HG03095 (cell line): ENCODE measurements around the gene NPM3.
A peak's percentile ranks its signal among the peaks of the same experiment; 100 is the strongest.

Experiments used
- ATAC-seq: cut with Tn5 transposase; IDR thresholded peaks from one replicate; pipeline ENCODE4 v1.9.1; 2021; ENCODE audit warnings: moderate library complexity; ENCODE audit not compliant: unreplicated experiment

The NPM3 gene, protein sequence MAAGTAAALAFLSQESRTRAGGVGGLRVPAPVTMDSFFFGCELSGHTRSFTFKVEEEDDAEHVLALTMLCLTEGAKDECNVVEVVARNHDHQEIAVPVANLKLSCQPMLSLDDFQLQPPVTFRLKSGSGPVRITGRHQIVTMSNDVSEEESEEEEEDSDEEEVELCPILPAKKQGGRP

DNA sequence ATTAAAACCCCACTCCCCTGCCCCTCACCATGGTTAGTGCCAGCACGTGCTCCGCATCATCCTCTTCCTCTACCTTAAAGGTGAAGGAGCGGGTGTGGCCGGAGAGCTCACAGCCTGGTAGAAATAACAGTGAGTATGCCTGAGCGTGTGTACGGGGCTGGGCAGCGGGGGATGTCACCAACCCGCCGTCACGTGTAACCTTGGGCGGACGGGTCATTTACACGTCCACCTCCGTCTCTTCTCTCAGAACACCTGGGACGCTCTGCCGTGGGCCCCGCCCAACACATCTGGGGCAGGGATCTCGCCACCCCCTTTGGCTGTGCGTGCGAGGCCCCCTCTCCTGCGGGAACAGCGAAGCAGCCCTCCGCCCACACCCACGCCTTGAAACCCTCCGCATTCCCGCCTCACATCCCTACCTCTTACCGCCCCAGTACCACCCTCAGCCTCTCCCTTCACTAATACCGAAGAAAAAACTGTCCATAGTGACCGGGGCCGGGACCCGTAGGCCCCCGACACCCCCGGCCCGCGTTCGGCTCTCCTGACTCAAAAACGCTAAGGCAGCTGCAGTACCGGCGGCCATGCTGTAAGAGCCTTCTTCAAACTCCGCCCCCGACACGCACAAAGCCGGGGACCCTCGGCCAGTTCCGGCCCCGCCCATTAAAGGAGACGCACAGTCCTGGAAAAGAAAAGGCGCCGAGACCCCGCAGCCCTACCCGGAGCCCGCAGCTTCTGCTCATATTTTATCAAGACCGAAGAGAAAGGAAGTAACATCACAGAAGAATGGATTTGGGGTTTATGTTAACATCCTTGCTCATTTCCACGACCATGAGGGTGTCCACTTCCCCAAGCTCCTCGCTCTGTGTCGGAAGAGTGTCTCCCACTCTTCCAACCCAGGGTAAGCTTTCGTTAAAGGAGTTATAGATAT, at the start of gene NPM3:
TSS of gene NPM3 (minus strand) at position 636 of the 925 bp plus-strand sequence. CDS start at position 580, 56 bp downstream.
- ATAC-seq = peak; percentile 59

DNA sequence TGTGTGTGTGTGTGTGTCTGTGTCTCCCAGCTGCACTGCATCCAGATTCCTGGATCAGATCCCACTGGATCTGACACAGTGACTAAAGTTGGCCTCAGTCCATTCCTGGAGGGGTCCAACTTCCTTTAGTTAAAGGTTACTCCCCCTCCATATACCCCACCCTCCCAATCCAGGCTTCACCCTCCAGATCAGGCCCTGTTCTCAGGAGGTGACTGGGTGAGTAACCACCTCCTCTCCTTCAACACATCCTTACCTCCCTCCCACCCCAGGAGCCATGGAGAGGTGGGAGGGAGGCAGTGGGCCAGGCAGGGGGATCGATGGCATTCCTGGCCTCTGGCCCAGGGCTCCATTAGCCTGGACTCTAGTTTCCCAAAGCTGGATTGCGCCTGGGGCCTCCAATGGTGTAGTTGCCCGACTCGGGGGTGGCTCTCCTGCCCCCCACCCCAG, 49.1 kb upstream of the NPM3 start:
- no peak for ATAC-seq

DNA sequence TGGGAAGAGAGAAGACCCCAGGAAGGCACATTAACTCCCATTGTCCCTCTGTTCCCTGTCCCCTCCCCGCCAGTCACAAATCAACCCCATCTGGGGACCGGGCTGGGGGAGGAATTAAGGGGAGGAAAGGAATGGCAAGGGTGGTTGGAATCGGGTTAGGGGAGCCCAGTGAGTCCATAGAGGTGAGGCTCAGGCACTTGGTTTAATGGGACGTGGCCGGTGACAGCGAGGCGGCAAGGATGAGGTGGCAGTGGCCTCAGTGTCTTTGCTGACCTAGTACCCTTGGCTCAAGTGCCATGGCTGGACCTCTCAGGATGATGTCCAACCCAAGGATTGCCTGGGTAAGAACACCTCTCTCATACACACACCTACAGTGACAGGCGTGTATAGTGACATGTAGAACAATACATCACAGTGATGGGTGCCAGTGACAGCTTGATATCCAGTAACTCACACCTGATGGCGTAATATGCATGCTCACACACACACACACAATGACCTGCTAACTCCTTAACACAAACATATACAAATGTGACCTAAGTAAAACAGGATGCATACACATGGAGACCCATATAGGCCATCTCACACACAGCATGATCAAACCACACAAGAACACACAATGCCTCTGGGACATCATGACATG, 48.0 kb upstream of the NPM3 start:
- ATAC-seq = no peak

DNA sequence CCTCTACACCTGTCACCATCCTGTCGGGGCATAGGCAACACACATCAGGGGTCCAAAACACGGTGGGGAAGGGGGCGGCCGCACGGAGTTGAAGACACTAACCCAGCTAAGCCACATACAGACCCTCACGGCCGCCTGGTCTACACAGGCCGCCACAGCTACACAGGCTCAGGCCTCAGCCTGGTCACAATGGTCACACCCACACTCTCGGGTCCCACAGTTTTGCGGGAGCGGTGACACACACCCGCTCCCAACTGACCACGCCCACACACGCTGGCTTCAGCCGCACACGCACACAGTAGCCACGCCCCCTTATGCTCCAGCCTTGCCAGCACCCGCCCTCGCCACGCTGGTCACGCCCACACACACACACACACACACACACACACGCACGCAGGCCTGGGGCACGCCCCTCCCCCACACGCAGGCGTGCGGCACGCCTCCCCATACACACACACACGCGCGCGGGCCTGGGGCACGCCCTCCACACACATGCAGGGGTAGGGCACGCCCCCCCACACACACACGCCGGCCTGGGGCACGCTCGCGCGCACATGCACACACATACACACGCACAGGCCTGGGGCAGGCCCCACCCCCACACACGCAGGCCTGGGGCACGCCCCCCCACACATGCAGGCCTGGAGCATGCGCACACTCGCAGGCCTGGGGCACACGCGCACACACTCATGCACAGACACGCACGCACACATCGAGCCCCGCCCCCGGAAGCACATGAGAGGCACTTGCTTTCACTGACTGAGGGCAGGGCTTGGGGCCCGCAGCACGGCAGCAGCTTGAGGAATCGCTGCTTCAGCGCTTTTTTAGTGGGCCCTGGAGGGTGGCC, 47.3 kb upstream of the NPM3 start:
- ATAC-seq = peak; percentile 51

DNA sequence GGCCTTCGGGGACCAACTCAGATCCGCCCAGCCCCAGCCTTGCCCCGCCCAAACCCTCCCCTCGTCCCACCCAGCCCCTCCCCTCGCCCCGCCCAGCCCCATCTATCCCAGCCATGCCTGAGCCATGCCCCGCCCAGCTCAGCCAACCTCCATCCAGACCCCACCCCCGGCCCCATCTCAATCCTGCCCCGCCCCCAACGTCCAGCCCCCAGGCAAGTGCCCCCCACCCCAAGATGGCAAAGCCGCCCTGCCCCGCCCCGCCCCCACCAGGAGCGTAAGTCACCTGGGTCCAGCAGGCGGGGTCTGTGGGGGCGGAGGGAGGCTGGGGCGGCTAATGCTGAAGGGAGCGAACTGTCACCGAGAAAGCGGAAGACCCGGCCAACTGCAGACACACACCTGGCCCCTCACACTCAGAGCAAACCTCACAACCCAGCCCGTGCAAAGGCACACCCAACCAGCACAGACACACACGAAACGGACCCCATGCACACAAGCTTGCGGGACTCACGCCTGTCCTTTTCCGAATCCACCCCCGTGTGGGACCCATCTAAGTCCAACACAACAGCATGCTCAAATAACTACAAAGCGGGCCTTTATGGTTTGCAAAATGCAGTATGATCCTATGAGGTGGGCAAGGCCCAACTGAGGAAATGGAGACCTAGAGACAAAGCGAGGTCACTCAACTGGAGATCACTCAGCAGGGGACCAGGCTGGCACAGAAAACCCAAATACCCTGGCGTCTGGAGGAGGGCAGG, 46.5 kb upstream of the NPM3 start:
- peak; percentile 3 for ATAC-seq

DNA sequence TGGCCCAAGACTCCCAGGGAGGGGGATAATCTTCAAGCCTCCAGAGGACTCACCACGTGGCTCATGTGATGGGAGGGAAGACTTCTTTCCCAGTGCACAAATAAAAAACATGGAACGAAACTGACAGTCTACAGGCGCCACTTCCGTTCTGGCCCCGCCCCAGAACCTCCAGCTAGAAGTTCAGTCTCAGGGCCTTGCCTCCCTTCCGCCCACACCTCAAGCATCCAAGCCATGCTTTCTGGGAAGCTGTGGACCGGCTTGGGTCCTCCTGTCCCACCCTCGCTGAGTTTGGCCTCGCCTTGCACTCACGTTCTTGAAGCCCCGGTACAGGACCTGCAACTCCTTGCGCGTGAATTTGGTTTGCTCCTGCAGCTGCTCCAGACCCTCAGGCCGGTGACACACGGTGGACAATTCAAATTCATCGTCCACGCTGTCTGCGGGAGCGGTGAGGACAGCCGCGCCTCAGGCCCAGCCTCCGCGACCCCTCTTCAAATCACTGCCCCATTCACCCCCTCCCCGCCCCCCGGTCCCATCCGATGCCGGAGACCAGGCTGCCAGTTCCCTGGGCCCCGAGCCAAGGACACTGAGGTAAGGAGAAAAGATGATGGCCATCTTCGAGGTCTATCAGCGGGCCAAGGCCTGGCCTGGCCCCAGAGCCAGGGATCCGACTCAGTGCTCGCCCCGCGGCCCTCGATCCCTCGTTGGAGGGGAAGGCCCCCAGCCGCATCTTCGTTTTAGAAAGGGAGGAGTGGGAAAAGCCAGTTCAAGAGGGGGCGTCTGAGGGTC, 45.7 kb upstream of the NPM3 start:
- no peak for ATAC-seq

DNA sequence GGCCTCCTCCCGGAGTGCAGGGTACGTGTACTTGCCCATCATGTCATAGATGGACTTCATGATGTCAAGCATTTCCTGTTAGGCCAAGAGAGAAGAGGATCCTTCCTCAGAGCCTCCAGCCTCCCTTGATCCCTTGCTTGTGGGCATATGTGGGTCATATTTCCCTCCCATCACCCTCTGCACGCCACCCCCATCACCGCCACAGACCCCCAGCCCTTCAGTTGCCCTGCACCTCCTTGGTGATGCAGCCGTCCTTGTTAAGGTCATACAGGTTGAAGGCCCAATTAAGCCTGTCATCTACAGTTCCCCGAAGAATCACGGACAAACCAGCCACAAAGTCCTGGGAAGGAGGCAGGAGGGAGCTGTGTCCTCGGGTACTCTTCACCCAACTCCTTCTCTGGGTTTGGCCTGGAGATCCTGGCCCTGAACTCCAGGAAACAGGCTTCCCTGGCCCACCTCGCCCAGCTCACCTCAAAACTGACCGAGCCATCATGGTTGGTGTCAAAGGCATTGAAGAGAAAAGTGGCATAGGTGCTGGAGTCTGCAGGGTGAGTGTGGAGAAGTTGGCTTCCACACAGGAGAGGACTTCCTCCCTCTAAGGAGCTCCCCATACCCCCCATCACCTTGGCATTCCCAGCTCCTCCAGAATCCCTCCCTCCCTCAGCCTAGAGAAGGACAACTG, 44.8 kb upstream of the NPM3 start:
- no peak for ATAC-seq

DNA sequence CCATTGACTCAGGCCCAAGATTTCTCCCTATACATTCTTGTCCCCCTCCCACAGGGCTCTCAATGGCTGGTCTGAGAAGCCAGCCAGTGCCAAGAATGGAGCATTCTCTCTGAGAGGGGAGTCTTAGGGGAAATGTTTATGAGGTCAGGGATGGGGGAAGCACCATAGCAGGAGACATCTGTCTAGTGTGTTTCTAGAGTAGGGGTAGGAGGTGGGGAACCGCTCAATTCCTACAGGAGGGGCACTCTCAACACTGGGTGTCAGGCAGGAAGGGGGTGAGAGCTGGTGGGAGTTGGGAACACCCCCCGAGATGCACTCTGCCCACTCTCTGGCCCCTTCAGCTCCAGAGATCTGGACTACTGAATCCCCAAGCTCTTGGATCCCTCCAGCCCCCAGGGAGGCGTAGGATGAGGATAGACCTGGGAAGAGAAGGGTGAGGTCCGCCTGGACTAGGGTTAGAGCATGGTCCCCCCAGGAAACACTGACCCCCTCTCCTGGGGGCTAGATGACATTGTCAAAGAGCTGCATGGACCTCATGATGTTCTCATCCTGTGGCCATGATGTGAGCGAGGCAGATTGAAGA, 43.7 kb upstream of the NPM3 start:
- no peak for ATAC-seq

DNA sequence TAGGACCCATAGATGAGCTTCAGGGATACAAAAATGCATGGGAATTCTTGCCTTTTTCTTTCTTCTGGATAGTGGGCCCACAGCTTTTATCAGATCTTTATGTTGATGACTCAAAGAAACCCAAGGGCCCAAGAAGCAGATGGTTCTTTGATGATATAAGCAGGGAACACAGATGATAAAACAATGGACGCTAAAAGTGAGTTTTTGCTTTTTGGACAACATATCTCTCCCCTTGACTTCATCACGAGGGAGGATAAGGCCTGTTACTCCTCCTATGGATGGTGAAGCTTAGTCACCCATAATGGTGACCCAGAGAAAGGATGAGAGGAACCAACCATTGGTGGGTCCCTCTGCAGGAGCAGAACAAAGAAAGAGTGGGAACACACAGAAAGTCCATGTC, 41.5 kb upstream of the NPM3 start:
- no peak for ATAC-seq

DNA sequence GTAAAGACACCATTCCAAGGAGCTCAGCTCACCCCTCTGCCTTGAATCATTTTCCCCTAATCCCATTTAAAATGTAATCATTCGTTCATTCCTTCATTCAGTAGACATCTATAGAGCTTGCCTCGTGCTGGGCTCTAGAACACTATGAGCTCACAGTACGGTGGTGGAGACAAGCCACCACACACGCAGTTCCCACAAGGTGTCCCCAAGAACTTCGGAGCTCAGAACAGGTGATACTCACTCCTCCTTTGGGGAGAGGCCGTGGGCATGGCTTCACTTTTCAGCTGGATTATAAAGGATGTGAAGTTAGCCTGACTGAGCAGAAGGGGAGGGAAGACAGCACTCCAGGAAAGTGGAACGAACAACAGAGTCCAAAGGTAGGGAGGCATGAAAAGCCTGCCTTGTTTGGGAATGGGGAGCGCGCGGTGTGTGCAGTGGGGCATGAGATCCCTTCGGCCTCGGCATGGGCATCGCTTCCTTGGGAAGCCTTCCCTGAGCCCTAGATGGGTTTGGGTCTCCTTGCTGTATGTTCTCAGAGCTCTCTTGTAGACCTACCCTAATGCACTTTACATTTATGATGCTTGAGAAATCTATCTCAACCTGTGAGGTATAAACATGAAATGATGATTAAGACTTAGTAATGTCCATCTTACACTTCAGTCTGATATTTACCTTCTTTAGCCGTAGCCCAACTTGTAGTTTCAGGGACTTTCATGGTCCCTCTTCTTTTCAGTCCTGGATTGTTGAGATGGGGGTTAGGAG, 35.8 kb upstream of the NPM3 start:
- peak; percentile 21 for ATAC-seq

DNA sequence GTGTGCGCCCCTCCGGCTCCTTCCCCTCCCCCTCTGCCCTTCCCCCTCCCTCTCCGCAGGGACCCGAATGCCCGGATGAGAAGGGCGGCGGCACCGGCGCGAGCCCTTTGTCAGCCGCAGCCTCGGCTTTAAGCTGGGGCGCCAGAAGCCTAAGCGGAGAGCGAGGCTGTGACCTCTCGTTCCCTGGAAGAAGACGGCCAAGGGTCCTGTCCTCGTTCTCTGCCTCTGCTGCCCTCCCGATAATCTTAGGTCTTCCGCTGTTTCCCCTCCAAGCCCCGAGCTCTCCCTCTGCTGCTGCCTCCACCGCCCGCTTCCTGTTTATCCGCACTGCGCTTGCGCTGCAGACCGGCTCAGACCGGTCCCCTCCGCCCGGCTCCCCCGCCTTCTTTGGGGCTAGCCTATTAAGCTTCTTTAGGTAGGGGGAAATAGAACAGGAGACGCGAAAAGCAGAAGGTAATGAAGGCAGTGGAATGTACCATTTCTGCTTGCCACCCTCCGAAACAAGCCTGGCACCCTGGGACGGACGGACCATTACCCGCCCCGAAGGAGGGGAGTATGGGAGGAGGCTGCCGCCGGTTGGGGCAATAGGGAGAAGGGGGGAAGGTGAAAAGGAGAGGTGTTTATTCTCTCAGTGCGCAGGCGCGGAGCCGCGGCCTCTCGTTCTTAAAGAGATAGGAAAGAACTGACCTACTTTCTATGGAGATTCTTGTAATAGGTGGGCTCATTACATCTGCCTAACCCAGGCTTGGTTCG, 35.0 kb upstream of the NPM3 start, which contains the start of gene OGA:
TSS of gene OGA (minus strand) at position 326 of the 753 bp plus-strand sequence. CDS start 422 bp downstream, outside the sequence.
- peak; percentile 66 for ATAC-seq

DNA sequence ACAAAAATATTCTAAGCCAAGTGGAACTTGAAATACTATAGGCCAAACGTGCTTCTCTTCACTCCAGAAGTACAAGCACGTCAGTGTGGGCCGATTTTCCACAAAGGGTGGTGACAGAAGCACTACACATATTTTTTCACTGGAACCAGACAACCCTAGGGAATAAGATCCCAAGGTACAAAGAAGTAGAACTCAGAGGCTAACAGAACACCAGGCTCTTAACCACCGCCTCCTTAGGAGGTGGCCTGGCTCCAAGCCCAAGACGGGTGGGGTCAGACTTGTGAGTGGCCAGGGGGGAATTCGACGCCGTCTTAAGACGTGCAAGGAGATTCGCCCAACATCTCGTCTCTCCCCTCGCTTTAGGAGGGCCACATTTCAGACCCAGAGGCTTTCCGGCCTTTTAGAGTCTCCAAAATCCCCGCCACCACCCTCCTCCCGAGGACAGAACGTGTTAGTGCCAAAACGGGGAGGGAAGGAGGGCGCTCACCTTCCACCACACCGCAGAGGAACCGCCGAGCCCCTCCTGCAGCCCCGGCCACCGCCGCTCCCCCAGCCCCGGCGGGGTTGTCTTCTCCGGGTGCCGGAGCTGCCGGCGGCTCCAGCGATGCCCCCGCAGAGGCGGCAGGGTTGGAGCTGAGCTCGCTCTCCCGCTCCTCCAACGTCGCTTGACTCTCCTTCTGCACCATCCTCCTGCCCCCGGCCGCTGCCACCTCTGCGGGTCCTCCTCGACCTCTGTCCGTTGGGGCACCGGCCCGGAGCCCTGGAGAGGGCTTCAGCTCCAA, 34.3 kb upstream of the NPM3 start:
- no peak for ATAC-seq

DNA sequence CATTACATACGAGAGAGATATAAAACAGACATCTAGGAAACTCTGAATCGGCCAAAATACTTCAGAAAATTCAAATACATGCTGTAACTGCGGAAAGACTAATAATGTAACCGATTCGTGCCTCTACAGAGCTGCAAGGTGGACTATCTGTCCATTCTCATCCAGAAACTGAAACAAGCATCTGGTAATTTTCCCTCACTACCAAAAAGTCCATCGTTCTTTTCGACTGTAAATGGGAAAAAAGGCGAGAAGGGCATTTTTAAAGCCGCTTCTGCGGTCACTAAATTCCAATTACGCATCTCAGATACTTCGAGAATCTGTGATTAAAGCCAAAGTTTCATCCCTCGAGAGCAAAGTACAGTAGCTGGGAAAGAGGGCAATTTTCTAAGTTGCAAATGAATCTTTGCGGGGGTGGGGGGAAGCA, 33.7 kb upstream of the NPM3 start:
- no peak for ATAC-seq

DNA sequence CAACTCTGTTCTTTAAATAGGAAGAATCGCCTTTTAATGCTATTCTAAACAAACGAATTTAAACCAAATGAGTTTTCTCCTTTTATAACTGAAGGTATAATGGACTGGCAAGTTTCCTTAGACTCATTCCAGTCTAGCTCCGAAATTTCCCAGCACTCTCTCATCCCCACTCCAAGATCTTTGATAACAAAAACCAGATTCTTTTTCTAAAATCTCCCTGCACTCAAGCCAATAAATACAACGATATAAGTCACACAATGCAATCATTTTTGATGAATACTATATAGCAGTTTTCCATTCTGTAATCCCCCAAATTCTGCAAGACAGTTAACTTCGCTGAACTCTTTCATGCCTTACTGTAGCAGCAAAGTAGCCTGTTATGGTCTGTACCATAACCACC, 33.1 kb upstream of the NPM3 start:
- ATAC-seq = no peak

DNA sequence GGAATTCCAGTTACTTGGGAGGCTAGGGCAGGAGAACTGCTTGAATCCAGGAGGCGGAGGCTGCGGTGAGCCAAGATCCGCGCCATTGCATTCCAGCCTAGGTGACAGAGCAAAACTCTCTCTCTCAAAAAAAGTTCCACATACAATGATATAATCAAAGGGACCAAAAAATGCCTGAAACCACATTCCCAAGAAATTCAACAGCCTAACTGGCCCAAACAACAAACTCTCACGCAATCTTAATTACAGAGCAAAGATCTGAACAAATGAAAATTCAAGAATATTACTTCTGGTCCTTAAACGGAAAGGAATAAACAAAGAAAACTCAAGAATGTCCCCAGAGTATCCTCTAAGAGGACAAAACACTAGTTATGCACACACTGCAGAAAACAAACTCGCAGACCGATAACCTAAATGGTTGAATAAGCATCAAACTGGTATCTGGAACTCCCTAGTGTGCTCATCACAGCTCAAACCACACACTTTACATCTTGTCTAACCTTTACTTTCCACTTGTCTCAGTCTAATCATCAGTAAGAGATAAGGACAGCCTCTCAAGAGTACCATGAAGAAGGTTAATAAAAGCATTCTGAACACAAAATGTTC, 31.3 kb upstream of the NPM3 start:
- ATAC-seq = peak; percentile 28

DNA sequence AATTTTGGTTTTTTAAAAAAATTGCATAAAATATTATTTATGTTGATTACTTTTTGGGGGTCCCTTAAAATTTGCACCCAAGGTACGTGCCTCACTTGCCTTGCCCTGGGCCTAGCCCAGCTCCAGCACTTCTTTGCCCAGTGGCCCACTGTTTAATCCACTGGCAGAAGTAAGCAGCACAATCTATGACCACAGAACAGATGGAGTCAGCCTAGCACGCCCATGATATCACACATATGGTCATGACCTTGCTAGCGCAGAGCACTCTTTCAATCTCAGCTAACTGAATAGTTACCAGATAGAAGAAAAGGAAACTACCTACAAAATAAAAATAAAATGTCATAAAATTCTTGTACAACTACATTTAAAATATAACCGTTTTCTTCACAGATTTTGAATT, 29.4 kb upstream of the NPM3 start:
- no peak for ATAC-seq
